HG03442 (cell line): ENCODE measurements around the gene KRTAP21-3.

Source experiments
- ATAC-seq: cut with Tn5 transposase; IDR thresholded peaks from one replicate; pipeline ENCODE4 v1.9.1; 2021; ENCODE audit warnings: mild to moderate bottlenecking, moderate library complexity; ENCODE audit not compliant: unreplicated experiment

Gene KRTAP21-3

GRCh38 chr21:30668776-30669175 is 49.8 kb downstream of the KRTAP21-3 start:
- ATAC-seq = no peak
